ENCODE data around the gene YIPF4. TPM values are rescaled to one million over a fixed set of nuclear protein-coding genes. Genes with fewer than 3 reads are reported as not detected.
"Not testable (repeated sequence)": the region's sequence is repeated elsewhere in the genome, so short reads cannot be mapped to it uniquely, and the experiment has no call there.

YIPF4 gene
- total RNA-seq, 1 donor from 2014 or later: 39.9 TPM

DNA sequence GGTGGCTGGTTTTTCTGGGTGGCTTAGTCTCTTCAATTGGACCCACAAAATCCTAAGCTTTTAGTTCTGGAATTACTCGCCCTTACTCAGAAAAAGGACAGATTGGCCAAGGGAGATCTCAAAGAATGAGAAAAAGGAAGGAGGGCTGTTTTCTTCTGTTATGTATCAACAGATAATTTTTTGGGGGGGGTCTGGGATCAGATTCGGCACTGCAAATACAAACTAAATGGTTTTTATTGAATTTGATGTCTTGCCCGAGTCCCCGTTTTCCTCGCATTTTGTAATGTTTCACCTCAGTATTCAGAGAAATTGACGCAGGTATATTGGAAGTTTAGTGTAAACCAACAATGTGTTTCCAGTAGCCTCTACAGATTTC is 762 bp downstream of the YIPF4 start:
- peak overlapping the region; percentile 92 for H3K27ac Mint-ChIP-seq
- peaks cover 10% of the 10 kb centered on the region for H3K27me3 Mint-ChIP-seq
- peaks cover 9% of the 10 kb centered on the region for H3K36me3 Mint-ChIP-seq (ENCODE audit: insufficient read depth)
- peaks cover 6% of the 10 kb centered on the region for H3K4me1 Mint-ChIP-seq (ENCODE audit: low read depth)
- DNase-seq (ENCODE audit: low spot score, unreplicated experiment): no peak
- TF ChIP-seq, protein P1, sequence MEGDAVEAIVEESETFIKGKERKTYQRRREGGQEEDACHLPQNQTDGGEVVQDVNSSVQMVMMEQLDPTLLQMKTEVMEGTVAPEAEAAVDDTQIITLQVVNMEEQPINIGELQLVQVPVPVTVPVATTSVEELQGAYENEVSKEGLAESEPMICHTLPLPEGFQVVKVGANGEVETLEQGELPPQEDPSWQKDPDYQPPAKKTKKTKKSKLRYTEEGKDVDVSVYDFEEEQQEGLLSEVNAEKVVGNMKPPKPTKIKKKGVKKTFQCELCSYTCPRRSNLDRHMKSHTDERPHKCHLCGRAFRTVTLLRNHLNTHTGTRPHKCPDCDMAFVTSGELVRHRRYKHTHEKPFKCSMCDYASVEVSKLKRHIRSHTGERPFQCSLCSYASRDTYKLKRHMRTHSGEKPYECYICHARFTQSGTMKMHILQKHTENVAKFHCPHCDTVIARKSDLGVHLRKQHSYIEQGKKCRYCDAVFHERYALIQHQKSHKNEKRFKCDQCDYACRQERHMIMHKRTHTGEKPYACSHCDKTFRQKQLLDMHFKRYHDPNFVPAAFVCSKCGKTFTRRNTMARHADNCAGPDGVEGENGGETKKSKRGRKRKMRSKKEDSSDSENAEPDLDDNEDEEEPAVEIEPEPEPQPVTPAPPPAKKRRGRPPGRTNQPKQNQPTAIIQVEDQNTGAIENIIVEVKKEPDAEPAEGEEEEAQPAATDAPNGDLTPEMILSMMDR (IDR thresholded peaks at IDR 0.05; ENCODE audit: unreplicated experiment): no peak
- H3K4me3 Mint-ChIP-seq (ENCODE audit: low read depth): peak overlapping the region; percentile 84
- H3K9me3 Mint-ChIP-seq (ENCODE audit: low read depth): peaks cover 3% of the 10 kb centered on the region

DNA sequence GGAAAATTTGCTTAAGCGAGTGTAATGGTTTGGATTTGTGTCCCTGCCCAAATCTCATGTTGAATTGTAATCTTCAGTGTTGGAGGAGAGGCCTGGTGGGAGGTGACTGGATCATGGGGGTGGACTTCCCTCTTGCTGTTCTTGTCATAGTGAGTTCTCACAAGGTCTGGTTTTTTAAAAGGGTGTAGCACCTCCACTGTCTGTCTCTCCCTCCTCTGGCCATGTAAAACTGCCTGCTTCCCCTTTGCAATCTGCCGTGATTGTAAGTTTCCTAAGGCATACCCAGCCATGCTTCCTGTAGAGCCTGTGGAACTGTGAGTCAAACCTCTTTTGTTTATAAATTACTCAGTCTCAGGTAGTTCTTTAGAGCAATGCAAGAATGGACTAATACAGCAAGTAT is 6.6 kb downstream of the YIPF4 start:
- no peaks in the 10 kb centered on the region for H3K27me3 Mint-ChIP-seq
- TF ChIP-seq, protein P1 (IDR thresholded peaks at IDR 0.05; ENCODE audit: unreplicated experiment): no peak
- no peak overlapping the region for H3K27ac Mint-ChIP-seq

DNA sequence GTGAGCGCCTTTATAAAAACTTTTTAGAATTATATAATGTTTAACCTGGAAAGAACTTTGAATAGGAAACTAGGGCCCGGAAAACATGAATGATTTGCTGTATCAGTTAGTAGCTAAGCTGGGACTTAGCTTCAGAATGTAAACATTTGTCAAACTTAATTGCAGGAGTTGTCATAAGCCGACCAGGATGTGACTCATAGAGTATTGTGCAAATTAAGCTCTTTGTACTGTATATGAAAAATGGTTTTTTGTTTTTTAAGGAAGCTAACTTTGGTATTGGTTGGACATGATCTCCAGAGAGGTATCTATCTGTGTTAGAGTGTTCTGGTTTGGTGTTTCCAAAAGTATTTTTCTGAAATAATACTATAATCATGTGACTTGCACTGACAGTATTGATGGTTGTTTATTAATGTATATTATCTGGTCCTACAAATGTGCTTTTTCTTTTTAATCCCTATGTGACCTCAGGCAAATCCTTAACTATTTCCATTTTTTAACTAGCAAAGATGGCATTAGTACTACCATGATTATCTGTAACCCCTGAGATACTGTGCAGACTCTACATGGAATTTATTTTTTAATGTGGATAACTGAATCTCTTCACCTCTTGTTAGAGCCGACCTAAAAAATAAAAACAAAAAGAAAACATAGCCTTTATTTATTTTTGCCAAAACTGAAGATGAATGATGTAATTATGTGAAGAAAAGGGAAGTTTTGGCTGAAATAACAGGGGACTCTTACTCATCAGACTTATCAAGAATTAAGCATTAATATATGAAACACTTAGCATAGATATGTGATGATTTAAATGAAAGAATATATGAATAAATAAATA is 11.7 kb downstream of the YIPF4 start:
- TF ChIP-seq, protein P1 (IDR thresholded peaks at IDR 0.05; ENCODE audit: unreplicated experiment): no peak
- no peaks in the 10 kb centered on the region for H3K4me1 Mint-ChIP-seq (ENCODE audit: low read depth)
- H3K27ac Mint-ChIP-seq: no peak overlapping the region

More for the DNA sequence above, 6.6 kb downstream of the YIPF4 start:
- Mint-ChIP-seq H3K4me3 (ENCODE audit: low read depth) (no peak overlapping the region), H3K9me3 (ENCODE audit: low read depth) (no peaks in the 10 kb centered on the region), H3K4me1 (ENCODE audit: low read depth) (no peaks in the 10 kb centered on the region), H3K36me3 (ENCODE audit: insufficient read depth) (peaks cover 12% of the 10 kb centered on the region)
- DNase-seq (ENCODE audit: low spot score, unreplicated experiment): no peak

DNA sequence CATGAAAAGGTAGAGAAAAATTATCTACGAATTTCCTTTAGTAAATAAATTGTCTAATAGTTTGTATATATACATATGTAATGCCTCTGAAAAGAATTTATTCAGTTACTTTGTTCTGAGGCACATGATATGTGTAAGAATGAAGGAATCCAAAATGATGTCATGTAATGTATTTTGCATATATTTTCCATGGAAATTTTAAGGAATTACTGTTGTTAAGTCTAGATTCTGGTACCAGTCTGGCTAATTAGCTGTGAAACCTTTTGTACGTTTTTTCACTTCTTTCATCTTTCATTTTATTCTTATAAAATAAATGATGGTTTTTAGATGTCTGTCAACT is 12.3 kb downstream of the YIPF4 start:
- no peaks in the 10 kb centered on the region for H3K27me3 Mint-ChIP-seq
- H3K36me3 Mint-ChIP-seq (ENCODE audit: insufficient read depth): peaks cover 14% of the 10 kb centered on the region
- TF ChIP-seq, protein P1 (IDR thresholded peaks at IDR 0.05; ENCODE audit: unreplicated experiment): no peak
- H3K4me1 Mint-ChIP-seq (ENCODE audit: low read depth): no peaks in the 10 kb centered on the region
- H3K27ac Mint-ChIP-seq: no peak overlapping the region
- no peaks in the 10 kb centered on the region for H3K9me3 Mint-ChIP-seq (ENCODE audit: low read depth)
- no peak for DNase-seq (ENCODE audit: low spot score, unreplicated experiment)
- H3K4me3 Mint-ChIP-seq (ENCODE audit: low read depth): no peak overlapping the region

More for the DNA sequence above, 11.7 kb downstream of the YIPF4 start:
- Mint-ChIP-seq H3K27me3 (no peaks in the 10 kb centered on the region), H3K9me3 (ENCODE audit: low read depth) (no peaks in the 10 kb centered on the region), H3K36me3 (ENCODE audit: insufficient read depth) (peaks cover 12% of the 10 kb centered on the region), H3K4me3 (ENCODE audit: low read depth) (no peak overlapping the region)
- DNase-seq (ENCODE audit: low spot score, unreplicated experiment): no peak

DNA sequence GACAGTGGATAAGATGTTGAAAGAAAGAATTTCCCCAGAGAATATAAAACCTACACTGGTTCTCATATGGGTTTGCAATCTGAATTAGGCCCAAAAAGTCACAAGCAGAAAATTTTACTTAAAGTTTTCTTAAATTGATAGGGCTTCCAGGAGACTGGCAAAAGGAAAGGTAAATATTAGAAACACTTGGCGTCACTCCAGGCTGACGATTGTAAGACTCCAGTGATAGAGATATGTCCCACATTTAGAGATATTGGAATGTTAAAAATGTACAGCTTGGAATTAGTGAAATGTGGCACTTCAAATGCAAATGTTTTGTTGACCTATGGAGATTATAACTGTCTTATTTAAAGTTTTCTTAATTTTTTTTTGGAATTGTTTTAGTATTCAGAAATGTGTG is 14.0 kb downstream of the YIPF4 start:
- Mint-ChIP-seq H3K27me3 (no peaks in the 10 kb centered on the region), H3K4me1 (ENCODE audit: low read depth) (no peaks in the 10 kb centered on the region), H3K36me3 (ENCODE audit: insufficient read depth) (peaks cover 22% of the 10 kb centered on the region), H3K9me3 (ENCODE audit: low read depth) (no peaks in the 10 kb centered on the region), H3K27ac (no peak overlapping the region), H3K4me3 (ENCODE audit: low read depth) (no peak overlapping the region)
- DNase-seq (ENCODE audit: low spot score, unreplicated experiment): no peak
- TF ChIP-seq, protein P1 (IDR thresholded peaks at IDR 0.05; ENCODE audit: unreplicated experiment): no peak

DNA sequence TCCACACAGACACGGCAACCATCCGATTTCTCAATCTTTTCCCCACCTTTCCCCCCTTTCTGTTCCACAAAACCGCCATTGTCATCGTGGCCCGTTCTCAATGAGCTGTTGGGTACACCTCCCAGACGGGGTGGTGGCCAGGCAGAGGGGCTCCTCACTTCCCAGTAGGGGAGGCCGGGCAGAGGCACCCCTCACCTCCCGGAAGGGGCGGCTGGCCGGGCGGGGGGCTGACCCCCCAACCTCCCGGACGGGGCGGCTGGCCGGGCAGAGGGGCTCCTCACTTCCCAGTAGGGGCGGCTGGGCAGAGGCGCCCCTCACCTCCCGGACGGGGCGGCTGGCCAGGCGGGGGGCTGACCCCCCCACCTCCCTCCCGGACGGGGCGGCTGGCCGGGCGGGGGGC is 15.8 kb downstream of the YIPF4 start:
- not testable (repeated sequence) for H3K4me1 Mint-ChIP-seq (ENCODE audit: low read depth); H3K27ac Mint-ChIP-seq; H3K9me3 Mint-ChIP-seq (ENCODE audit: low read depth); DNase-seq (ENCODE audit: low spot score, unreplicated experiment); H3K4me3 Mint-ChIP-seq (ENCODE audit: low read depth); H3K27me3 Mint-ChIP-seq
- H3K36me3 Mint-ChIP-seq (ENCODE audit: insufficient read depth): peaks cover 23% of the 10 kb centered on the region

DNA sequence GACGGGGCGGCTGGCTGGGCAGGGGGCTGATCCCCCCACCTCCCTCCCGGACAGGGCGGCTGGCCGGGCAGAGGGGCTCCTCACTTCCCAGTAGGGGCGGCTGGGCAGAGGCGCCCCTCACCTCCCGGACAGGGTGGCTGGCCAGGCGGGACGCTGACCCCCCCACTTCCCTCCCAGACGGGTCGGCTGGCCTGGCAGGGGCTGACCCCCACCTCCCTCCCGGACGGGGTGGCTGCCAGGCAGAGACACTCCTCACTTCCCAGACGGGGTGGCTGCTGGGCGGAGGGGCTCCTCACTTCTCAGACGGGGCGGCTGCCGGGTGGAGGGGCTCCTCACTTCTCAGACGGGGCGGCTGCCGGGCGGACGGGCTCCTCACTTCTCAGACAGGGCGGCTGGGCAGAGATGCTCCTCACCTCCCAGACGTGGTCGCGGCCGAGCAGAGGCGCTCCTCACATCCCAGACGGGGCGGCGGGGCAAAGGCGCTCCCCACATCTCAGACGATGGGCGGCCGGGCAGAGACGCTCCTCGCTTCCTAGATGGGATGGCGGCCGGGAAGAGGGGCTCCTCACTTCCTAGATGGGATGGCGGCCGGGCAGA is 16.4 kb downstream of the YIPF4 start:
- H3K27me3 Mint-ChIP-seq; H3K4me3 Mint-ChIP-seq (ENCODE audit: low read depth); H3K4me1 Mint-ChIP-seq (ENCODE audit: low read depth); H3K9me3 Mint-ChIP-seq (ENCODE audit: low read depth); H3K27ac Mint-ChIP-seq; DNase-seq (ENCODE audit: low spot score, unreplicated experiment): not testable (repeated sequence)
- peaks cover 26% of the 10 kb centered on the region for H3K36me3 Mint-ChIP-seq (ENCODE audit: insufficient read depth)
